Measurements from ENCODE around the gene UNC13B.

Gene UNC13B

DNA sequence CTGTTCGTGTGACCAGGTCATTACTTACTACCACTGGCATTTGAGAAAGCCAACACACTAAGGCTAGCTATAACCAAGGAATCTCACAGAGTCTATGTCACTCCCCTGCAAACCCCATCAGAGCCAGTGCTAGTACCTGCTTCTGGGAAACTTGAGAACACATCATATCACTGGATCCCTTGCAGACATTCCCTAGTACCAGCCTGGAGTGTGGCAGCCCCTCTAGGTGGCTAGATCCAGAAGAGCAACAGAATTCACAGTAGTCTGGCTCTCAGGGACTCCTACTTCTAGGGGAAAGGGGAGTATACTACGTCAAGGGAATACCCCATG lies 254.3 kb downstream of the UNC13B start:
- no peak overlapping the region for H3K4me3 ChIP-seq (ENCODE audit: low read depth, low read length)
- ChIA-PET CTCF (interaction anchor here (0.9 to 1.4 kb wide), 5 partner anchors 9 to 300 kb away, joined by 3 to 4 read pairs (median 4); partner anchors contain the start of gene ATOSB), POLR2A (no interaction called here)
- no peak for DNase-seq (ENCODE audit: low read depth, low spot score)
- TF ChIP-seq CTCF (IDR thresholded peaks at IDR 0.05; ENCODE audit: insufficient read depth, low read length, missing control alignments), result no peak

DNA sequence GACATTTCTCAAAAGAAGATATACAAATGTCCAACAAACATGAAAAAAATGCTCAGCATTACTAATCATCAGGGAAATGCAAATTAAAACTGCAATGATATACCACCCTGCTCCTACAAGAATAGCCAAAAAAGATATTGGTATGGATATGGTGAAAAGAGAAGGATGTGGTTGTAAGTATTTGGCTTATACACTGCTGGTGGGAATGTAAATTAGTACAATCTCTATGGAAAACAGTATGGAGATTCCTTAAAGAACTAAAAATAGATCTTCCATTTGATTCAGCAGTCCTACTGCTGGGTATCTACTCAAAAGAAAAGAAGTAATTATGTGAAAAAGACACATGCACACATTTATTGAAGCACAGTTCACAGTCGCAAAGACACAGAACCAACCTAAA lies 260.5 kb downstream of the UNC13B start:
- ChIA-PET CTCF (no interaction called here), POLR2A (no interaction called here)
- no peak for TF ChIP-seq CTCF (IDR thresholded peaks at IDR 0.05; ENCODE audit: insufficient read depth, low read length, missing control alignments)
- no peak overlapping the region for H3K4me3 ChIP-seq (ENCODE audit: low read depth, low read length)
- DNase-seq (ENCODE audit: low read depth, low spot score), result no peak

GRCh38 chr9:35422753-35423152 lies 260.9 kb downstream of the UNC13B start:
- CTCF ChIA-PET, result no interaction called here
- TF ChIP-seq CTCF (IDR thresholded peaks at IDR 0.05; ENCODE audit: insufficient read depth, low read length, missing control alignments), result no peak
- POLR2A ChIA-PET, result no interaction called here
- H3K4me3 ChIP-seq (ENCODE audit: low read depth, low read length), result no peak overlapping the region
- DNase-seq (ENCODE audit: low read depth, low spot score), result no peak

GRCh38 chr9:35423499-35423898 lies 261.7 kb downstream of the UNC13B start:
- ChIA-PET POLR2A (no interaction called here), CTCF (no interaction called here)
- no peak for DNase-seq (ENCODE audit: low read depth, low spot score)
- no peak for TF ChIP-seq CTCF (IDR thresholded peaks at IDR 0.05; ENCODE audit: insufficient read depth, low read length, missing control alignments)
- no peak overlapping the region for H3K4me3 ChIP-seq (ENCODE audit: low read depth, low read length)

DNA sequence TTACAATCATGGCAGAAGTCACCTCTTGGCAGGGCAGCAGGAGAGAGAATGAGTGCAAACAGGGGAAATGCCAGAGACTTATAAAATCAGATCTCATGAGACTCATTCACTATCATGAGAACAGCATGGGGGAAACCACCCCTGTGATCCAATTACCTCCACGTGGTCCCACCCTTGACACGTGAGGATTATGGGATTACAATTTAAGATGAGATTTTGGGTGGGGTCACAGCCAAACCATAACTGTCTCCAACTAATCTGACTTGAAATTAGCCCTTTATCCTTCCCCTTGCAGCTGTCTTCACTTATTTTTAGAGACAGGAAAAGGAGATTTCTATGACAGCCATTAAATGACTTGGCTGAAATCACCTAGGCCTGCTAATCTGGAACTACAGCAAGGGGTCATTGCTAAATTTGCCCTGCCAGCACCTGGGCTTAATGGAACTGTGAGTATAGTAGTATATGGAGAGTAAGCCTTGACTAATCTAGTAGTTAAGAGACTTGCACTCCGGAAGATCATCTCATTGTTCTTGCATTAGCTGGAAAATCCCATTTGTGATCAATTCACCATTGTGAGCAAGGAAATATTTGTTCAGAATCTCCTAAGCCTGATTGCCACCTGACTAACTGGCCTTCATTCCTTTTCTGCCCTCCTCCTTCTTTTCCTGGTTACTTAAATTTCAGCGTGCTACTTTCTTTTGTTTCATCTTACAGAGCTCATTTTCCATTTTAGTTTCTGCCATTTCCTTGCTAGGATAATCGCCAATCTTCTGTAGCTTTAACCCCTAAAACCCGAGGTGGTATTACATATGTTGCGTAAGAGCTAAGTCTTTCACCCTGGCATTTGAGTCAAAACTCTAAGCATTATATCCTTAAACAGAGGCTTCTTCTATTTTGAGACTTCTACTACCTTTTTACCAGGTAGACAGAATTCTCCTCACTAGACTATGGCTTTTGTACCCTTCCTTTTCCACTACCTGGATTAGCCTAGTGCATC lies 262.8 kb downstream of the UNC13B start:
- POLR2A ChIA-PET, result no interaction called here
- DNase-seq (ENCODE audit: low read depth, low spot score), result no peak
- CTCF ChIA-PET, result interaction anchor here (1.2 to 1.5 kb wide), 2 partner anchors 9 to 18 kb away, joined by 3 to 4 read pairs; no protein-coding TSS in a partner anchor
- no peak overlapping the region for H3K4me3 ChIP-seq (ENCODE audit: low read depth, low read length)
- no peak for TF ChIP-seq CTCF (IDR thresholded peaks at IDR 0.05; ENCODE audit: insufficient read depth, low read length, missing control alignments)

GRCh38 chr9:35426627-35427026 lies 264.8 kb downstream of the UNC13B start:
- CTCF ChIA-PET, result no interaction called here
- DNase-seq (ENCODE audit: low read depth, low spot score), result no peak
- POLR2A ChIA-PET, result no interaction called here
- no peak overlapping the region for H3K4me3 ChIP-seq (ENCODE audit: low read depth, low read length)
- no peak for TF ChIP-seq CTCF (IDR thresholded peaks at IDR 0.05; ENCODE audit: insufficient read depth, low read length, missing control alignments)

Data from AG04449 (cell line).